Smooth muscle cell (in vitro differentiated cells): ENCODE results near the gene PEAK1. TPM values are rescaled to one million over a fixed set of nuclear protein-coding genes. Genes with fewer than 3 reads are reported as not detected.

Experiments used
- DNase-seq: peaks from one replicate; lab custom pipeline; 2025; ENCODE audit not compliant: unreplicated experiment; lab: John Stamatoyannopoulos, UW
- H2AFZ ChIP-seq: fragments of 200-600 bp; sonication (generic); 2 replicates; pipeline ENCODE4 v1.6.0; 2016; ENCODE audit warnings: antibody characterized with exemption, low read depth, mild to moderate bottlenecking
- H3F3A ChIP-seq: fragments of 200-600 bp; sonication (generic); 2 replicates; pipeline ENCODE4 v1.6.0; 2017; ENCODE audit warnings: antibody characterized with exemption, low read depth
- H3K27ac ChIP-seq: fragments of 200-600 bp; sonication (generic); 2 replicates; pipeline ENCODE4 v1.5.1; 2016; ENCODE audit warnings: low read depth, mild to moderate bottlenecking
- H3K27me3 ChIP-seq: fragments of 200-600 bp; sonication (generic); 2 replicates; pipeline ENCODE4 v1.6.1; 2016; ENCODE audit warnings: low read depth, mild to moderate bottlenecking
- H3K36me3 ChIP-seq: fragments of 200-600 bp; sonication (generic); 2 replicates; pipeline ENCODE4 v1.5.1; 2016; ENCODE audit warnings: low read depth
- H3K4me1 ChIP-seq: fragments of 200-600 bp; sonication (generic); 2 replicates; pipeline ENCODE4 v1.5.1; 2016; ENCODE audit warnings: low read depth
- H3K4me2 ChIP-seq: fragments of 200-600 bp; sonication (generic); 2 replicates; pipeline ENCODE4 v1.6.0; 2016; ENCODE audit warnings: mild to moderate bottlenecking
- H3K4me3 ChIP-seq: fragments of 200-600 bp; sonication (generic); 2 replicates; pipeline ENCODE4 v1.5.1; 2016; ENCODE audit warnings: mild to moderate bottlenecking
- H3K79me2 ChIP-seq: fragments of 200-600 bp; sonication (generic); 2 replicates; pipeline ENCODE4 v1.6.0; 2016; ENCODE audit warnings: low read depth, mild to moderate bottlenecking
- H3K9ac ChIP-seq: fragments of 200-600 bp; sonication (generic); 2 replicates; pipeline ENCODE4 v1.6.0; 2016; ENCODE audit warnings: low read depth
- H3K9me3 ChIP-seq: fragments of 200-600 bp; sonication (generic); replicated peaks from 2 replicates; pipeline ENCODE4 v1.5.1; 2016; ENCODE audit warnings: low read depth
- H4K20me1 ChIP-seq: fragments of 200-600 bp; sonication (generic); 2 replicates; pipeline ENCODE4 v1.6.0; 2016; ENCODE audit warnings: low read depth
- WGBS: methylation state at CpG from one replicate; pipeline ENCODE4 v1.1.7; 2016; ENCODE audit warnings: low lambda C conversion rate; 5-methylcytosine and 5-hydroxymethylcytosine counted together
- polyA plus RNA-seq: library from polyadenylated mRNA; unstranded; fragments of >200 nt; fragmentation: Nextera tagmentation; extraction: Ambion mirVana; gene quantifications from 2 replicates; pipeline ENCODE4 v1.2.1, GENCODE V29; 2016
- total RNA-seq: library from RNA; depleted of rRNA; stranded (reverse); fragments of >200 nt; gene quantifications from 2 replicates; pipeline ENCODE4 v1.2.3, GENCODE V29; 2014
- TF ChIP-seq, protein P1 (sequence below): fragments of 200-600 bp; sonication (generic); IDR thresholded peaks from 2 replicates; pipeline ENCODE4 v1.5.1; 2017; ENCODE audit warnings: borderline replicate concordance, mild to moderate bottlenecking, antibody characterized with exemption; ENCODE audit not compliant: insufficient read depth, poor library complexity, severe bottlenecking

The PEAK1 gene
- total and polyA plus RNA-seq, 2 experiments from 2014 or later: 5.6 to 21.9 TPM

DNA sequence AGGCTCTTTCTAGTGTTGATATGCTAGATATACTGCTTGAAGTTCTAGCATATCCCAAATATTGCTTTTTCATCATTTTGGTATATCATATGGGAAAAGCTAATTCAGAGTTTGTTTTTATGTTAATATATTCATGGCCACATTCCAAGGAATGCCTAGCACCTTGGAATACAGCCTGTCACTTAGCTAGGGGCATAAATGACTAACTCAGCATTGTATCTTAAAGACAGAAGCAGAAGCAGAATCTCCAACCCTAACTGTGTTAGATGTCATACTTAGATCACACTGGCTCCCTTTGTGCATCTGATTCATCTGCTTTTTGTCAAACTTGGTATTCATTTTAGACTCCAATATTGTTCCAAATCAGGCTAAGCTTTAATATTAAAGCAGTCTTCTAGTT is 218.2 kb downstream of the PEAK1 start:
- TF ChIP-seq, protein P1, sequence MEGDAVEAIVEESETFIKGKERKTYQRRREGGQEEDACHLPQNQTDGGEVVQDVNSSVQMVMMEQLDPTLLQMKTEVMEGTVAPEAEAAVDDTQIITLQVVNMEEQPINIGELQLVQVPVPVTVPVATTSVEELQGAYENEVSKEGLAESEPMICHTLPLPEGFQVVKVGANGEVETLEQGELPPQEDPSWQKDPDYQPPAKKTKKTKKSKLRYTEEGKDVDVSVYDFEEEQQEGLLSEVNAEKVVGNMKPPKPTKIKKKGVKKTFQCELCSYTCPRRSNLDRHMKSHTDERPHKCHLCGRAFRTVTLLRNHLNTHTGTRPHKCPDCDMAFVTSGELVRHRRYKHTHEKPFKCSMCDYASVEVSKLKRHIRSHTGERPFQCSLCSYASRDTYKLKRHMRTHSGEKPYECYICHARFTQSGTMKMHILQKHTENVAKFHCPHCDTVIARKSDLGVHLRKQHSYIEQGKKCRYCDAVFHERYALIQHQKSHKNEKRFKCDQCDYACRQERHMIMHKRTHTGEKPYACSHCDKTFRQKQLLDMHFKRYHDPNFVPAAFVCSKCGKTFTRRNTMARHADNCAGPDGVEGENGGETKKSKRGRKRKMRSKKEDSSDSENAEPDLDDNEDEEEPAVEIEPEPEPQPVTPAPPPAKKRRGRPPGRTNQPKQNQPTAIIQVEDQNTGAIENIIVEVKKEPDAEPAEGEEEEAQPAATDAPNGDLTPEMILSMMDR: no peak
- H3F3A ChIP-seq: no peaks in the 10 kb centered on the region
- DNase-seq: no peak
- no peaks in the 10 kb centered on the region for H3K9me3 ChIP-seq
- H3K9ac ChIP-seq: no peak overlapping the region
- no peaks in the 10 kb centered on the region for H4K20me1 ChIP-seq
- no peak overlapping the region for H3K27ac ChIP-seq
- peaks cover 17% of the 10 kb centered on the region for H3K36me3 ChIP-seq
- no peak overlapping the region for H2AFZ ChIP-seq
- H3K79me2 ChIP-seq: no peaks in the 10 kb centered on the region
- no peak overlapping the region for H3K4me2 ChIP-seq
- no peaks in the 10 kb centered on the region for H3K27me3 ChIP-seq
- no peaks in the 10 kb centered on the region for H3K4me1 ChIP-seq
- no peak overlapping the region for H3K4me3 ChIP-seq

DNA sequence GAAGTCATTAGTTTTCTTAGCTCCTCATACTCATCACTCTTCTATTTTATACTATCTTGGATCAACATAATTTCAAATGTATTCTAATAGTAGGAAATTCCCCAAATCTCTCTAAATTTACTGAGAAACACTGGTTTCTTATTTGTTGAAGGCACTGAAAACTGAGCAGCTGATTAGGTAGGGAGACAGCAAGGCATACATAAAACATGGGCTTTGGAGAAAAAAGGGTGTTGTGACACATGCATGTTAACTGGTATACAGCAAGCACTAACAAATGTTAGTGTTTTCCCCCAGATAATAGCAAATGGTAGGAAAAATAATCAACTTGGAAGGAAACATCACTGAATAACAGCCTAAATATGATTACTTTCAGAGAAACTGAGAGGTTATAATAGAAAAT is 223.5 kb downstream of the PEAK1 start:
- no peaks in the 10 kb centered on the region for H4K20me1 ChIP-seq
- H3K36me3 ChIP-seq: peaks cover 17% of the 10 kb centered on the region
- H2AFZ ChIP-seq: no peak overlapping the region
- no peaks in the 10 kb centered on the region for H3F3A ChIP-seq
- no peaks in the 10 kb centered on the region for H3K4me1 ChIP-seq
- H3K9me3 ChIP-seq: no peaks in the 10 kb centered on the region
- TF ChIP-seq, protein P1: no peak
- no peak overlapping the region for H3K4me3 ChIP-seq
- H3K27me3 ChIP-seq: no peaks in the 10 kb centered on the region
- no peaks in the 10 kb centered on the region for H3K79me2 ChIP-seq
- DNase-seq: no peak
- no peak overlapping the region for H3K9ac ChIP-seq
- no peak overlapping the region for H3K27ac ChIP-seq
- no peak overlapping the region for H3K4me2 ChIP-seq

DNA sequence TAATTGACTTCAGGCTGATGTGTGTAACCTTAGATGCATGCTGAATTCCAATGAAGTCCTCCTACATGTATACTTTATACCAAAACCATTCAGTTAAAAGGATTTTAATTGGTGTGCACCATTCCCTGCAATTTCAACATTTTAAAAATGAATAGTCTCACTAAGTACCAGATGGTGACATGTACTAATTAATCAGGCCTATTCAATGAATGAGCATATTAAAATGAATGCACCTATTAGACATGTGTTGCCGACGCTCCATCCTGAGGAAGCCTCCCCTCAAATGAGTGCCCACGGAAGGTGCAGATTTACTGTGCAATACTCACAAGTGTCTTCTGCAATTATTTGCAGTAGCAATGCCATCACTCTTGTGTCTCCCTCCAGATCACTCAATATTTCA is 224.3 kb downstream of the PEAK1 start:
- H3K27me3 ChIP-seq: no peaks in the 10 kb centered on the region
- H3K4me2 ChIP-seq: no peak overlapping the region
- no peaks in the 10 kb centered on the region for H3K4me1 ChIP-seq
- no peaks in the 10 kb centered on the region for H3F3A ChIP-seq
- WGBS: 97% methylated on average over 3 of the region's 3 CpGs
- H4K20me1 ChIP-seq: no peaks in the 10 kb centered on the region
- H3K9ac ChIP-seq: no peak overlapping the region
- DNase-seq: no peak
- no peaks in the 10 kb centered on the region for H3K9me3 ChIP-seq
- TF ChIP-seq, protein P1: no peak
- no peak overlapping the region for H2AFZ ChIP-seq
- H3K36me3 ChIP-seq: peaks cover 17% of the 10 kb centered on the region
- no peak overlapping the region for H3K27ac ChIP-seq
- no peak overlapping the region for H3K4me3 ChIP-seq
- H3K79me2 ChIP-seq: no peaks in the 10 kb centered on the region

DNA sequence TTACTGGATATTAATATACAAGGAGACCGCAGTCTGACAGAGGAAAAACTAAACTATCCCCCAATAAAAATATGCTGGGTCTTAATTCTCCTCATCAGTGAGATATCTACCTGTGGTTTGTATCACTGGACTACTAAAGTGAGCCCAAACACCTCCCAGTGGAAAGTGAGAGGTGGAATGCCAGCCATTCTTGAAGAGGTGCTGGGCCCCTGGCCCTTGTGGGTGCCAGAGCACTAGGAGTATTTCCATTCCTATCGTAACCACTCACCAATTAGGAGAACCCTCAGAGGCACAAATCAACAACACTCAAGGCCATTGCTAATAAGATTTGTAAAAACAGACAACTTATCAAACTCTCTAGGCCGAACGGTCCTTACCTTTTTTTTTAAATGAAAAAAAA is 227.5 kb downstream of the PEAK1 start:
- TF ChIP-seq, protein P1: no peak
- Histone ChIP-seq H3K79me2 (peaks cover 2% of the 10 kb centered on the region), H3K9me3 (no peaks in the 10 kb centered on the region), H3K27ac (no peak overlapping the region), H3K4me2 (no peak overlapping the region), H3K9ac (no peak overlapping the region), H3K4me1 (peaks cover 6% of the 10 kb centered on the region), H3K27me3 (no peaks in the 10 kb centered on the region), H4K20me1 (peaks cover under 1% of the 10 kb centered on the region), H3K4me3 (no peak overlapping the region), H2AFZ (no peak overlapping the region), H3K36me3 (no peaks in the 10 kb centered on the region), H3F3A (peaks cover 4% of the 10 kb centered on the region)
- 96% methylated on average over 4 of the region's 4 CpGs for WGBS
- no peak for DNase-seq
